SK-N-SH (cell line): ENCODE data around the gene FOXK1. TPM values are rescaled to one million over a fixed set of nuclear protein-coding genes. Genes with fewer than 3 reads are reported as not detected.
A peak's percentile ranks its signal among the peaks of the same experiment; 100 is the strongest.

Experiments
- CTCF ChIA-PET: fragments of 300-600, 350-600 bp; formaldehyde crosslinking; extraction: SDS; loops from one replicate; lab custom pipeline; 2021; lab: Yijun Ruan, JAX
- POLR2A ChIA-PET: fragments of 350-600 bp; sonication (Branson Sonifier 250); formaldehyde crosslinking; extraction: SDS; loops from one replicate; lab custom pipeline; 2020; ENCODE audit warnings: antibody characterized with exemption, inconsistent platforms; lab: Yijun Ruan, JAX
- DNase-seq: peaks from one replicate; pipeline ENCODE4 v3.0.0; 2012
- H2AFZ ChIP-seq: fragments of 200-600 bp; sonication (generic); 2 replicates; pipeline ENCODE4 v1.8.1; 2016; ENCODE audit warnings: antibody characterized with exemption, mild to moderate bottlenecking, low read depth
- H3F3A ChIP-seq: fragments of 200-600 bp; sonication (generic); replicated peaks from 2 replicates; pipeline ENCODE3; 2016; ENCODE audit warnings: antibody characterized with exemption, mild to moderate bottlenecking; ENCODE audit not compliant: insufficient read depth
- H3K27ac ChIP-seq, 2 experiments: fragments of 200-500 bp in 1 of 2; fragments of 200-600 bp in 1 of 2; sonication (Bioruptor generic) in 1 of 2; sonication (generic), shearing (Covaris generic) in 1 of 2; 2 replicates each; pipeline versions ENCODE4 v1.5.1 to v1.6.1; 2014 to 2016; ENCODE audit warnings: low read depth in 2 of 2, inconsistent platforms in 1 of 2, low read length in 1 of 2, mild to moderate bottlenecking in 1 of 2, mixed read lengths in 1 of 2
- H3K27me3 ChIP-seq: fragments of 200-600 bp; sonication (generic), shearing (Covaris generic); 2 replicates; pipeline ENCODE4 v1.6.1; 2016; ENCODE audit warnings: mixed run types; ENCODE audit not compliant: insufficient read depth
- H3K36me3 ChIP-seq, 2 experiments: fragments of 200-500 bp in 1 of 2; fragments of 200-600 bp in 1 of 2; sonication (Bioruptor generic) in 1 of 2; sonication (generic) in 1 of 2; replicated peaks in 1 of 2; 2 replicates each; pipeline versions ENCODE3 to v1.5.1; 2014 to 2016; ENCODE audit warnings: low read length in 1 of 2, mild to moderate bottlenecking in 1 of 2; ENCODE audit not compliant: insufficient read depth in 2 of 2, control insufficient read depth in 1 of 2
- H3K4me1 ChIP-seq, 2 experiments: fragments of 200-500 bp in 1 of 2; fragments of 200-600 bp in 1 of 2; sonication (Bioruptor generic) in 1 of 2; sonication (generic), shearing (Covaris generic) in 1 of 2; 2 replicates each; pipeline versions ENCODE4 v1.5.1 to v1.6.1; 2014 to 2016; ENCODE audit warnings: low read depth in 1 of 2, low read length in 1 of 2, mixed run types in 1 of 2; ENCODE audit not compliant: insufficient read depth in 2 of 2, control insufficient read depth in 1 of 2
- H3K4me2 ChIP-seq: fragments of 200-600 bp; sonication (generic), shearing (Covaris generic); 2 replicates; pipeline ENCODE4 v1.6.1; 2017; ENCODE audit warnings: mixed run types
- H3K4me3 ChIP-seq, 2 experiments: fragments of 200-500 bp in 1 of 2; fragments of 200-600 bp in 1 of 2; sonication (Bioruptor generic) in 1 of 2; sonication (generic), shearing (Covaris generic) in 1 of 2; 2 replicates each; pipeline versions ENCODE4 v1.5.1 to v1.8.1; 2014 to 2016; ENCODE audit warnings: low read depth in 2 of 2, inconsistent platforms in 1 of 2, low read length in 1 of 2, mild to moderate bottlenecking in 1 of 2, mixed read lengths in 1 of 2, moderate library complexity in 1 of 2
- H3K79me2 ChIP-seq: fragments of 200-600 bp; sonication (generic); 2 replicates; pipeline ENCODE4 v1.8.1; 2017; ENCODE audit warnings: mild to moderate bottlenecking; ENCODE audit not compliant: insufficient read depth
- H3K9ac ChIP-seq: fragments of 200-600 bp; sonication (generic); 2 replicates; pipeline ENCODE4 v1.6.1; 2017; ENCODE audit warnings: mixed run types
- H3K9me2 ChIP-seq: fragments of 200-600 bp; sonication (generic); 2 replicates; pipeline ENCODE4 v1.6.1; 2017; ENCODE audit warnings: mixed run types
- H3K9me3 ChIP-seq: fragments of 200-600 bp; sonication (generic); 2 replicates; pipeline ENCODE4 v1.6.1; 2017; ENCODE audit warnings: mixed run types, mild to moderate bottlenecking, moderate library complexity
- H4K20me1 ChIP-seq: fragments of 200-600 bp; sonication (generic); 2 replicates; pipeline ENCODE4 v1.6.1; 2017; ENCODE audit warnings: mild to moderate bottlenecking, mixed run types; ENCODE audit not compliant: insufficient read depth
- CHD2 ChIP-seq: fragments of 150-350 bp; IDR thresholded peaks from 2 replicates; pipeline ENCODE4 v1.6.1; 2018; ENCODE audit warnings: low read length; ENCODE audit not compliant: partially characterized antibody
- CTCF ChIP-seq: fragments of 200-600 bp; sonication (generic); IDR thresholded peaks from 2 replicates; pipeline ENCODE4 v1.6.1; 2017; ENCODE audit warnings: antibody characterized with exemption, mild to moderate bottlenecking, moderate library complexity
- ELF1 ChIP-seq: IDR thresholded peaks from 2 replicates; pipeline ENCODE4 v1.4.0; 2012
- EP300 ChIP-seq, 2 experiments: IDR thresholded peaks; 2 replicates each; pipeline versions ENCODE4 v1.4.0 to v1.6.1; 2012; ENCODE audit warnings: borderline replicate concordance in 1 of 2, low read depth in 1 of 2, low read length in 1 of 2
- EZH2phosphoT487 ChIP-seq: fragments of 200-600 bp; sonication (generic); IDR thresholded peaks from 2 replicates; pipeline ENCODE4 v1.6.1; 2017; ENCODE audit warnings: low read depth, mixed run types, mild to moderate bottlenecking, antibody characterized with exemption, moderate library complexity, borderline replicate concordance
- FOSL2 ChIP-seq: IDR thresholded peaks from 2 replicates; pipeline ENCODE4 v1.4.0; 2012; ENCODE audit warnings: low read depth, mild to moderate bottlenecking, moderate library complexity, borderline replicate concordance
- GABPA ChIP-seq: IDR thresholded peaks from 2 replicates; pipeline ENCODE4 v1.4.0; 2012; ENCODE audit warnings: low read depth, mild to moderate bottlenecking
- GATA2 ChIP-seq: sonication (generic); formaldehyde crosslinking; IDR thresholded peaks from 2 replicates; pipeline ENCODE4 v1.5.0; 2020; ENCODE audit warnings: mild to moderate bottlenecking, missing genetic modification reagents
- JUND ChIP-seq: IDR thresholded peaks from 2 replicates; pipeline ENCODE4 v1.4.0; 2012
- MXI1 ChIP-seq: IDR thresholded peaks from 2 replicates; pipeline ENCODE4 v1.6.1; 2012; ENCODE audit warnings: mild to moderate bottlenecking, low read depth, low read length, improper control_type of control experiment
- NRF1 ChIP-seq: IDR thresholded peaks from 2 replicates; pipeline ENCODE4 v1.6.1; 2012; ENCODE audit warnings: low read depth, mild to moderate bottlenecking, low read length
- RAD21 ChIP-seq: IDR thresholded peaks from 2 replicates; pipeline ENCODE4 v1.6.1; 2012; ENCODE audit warnings: mild to moderate bottlenecking, low read length
- RCOR1 ChIP-seq: fragments of 150-350 bp; IDR thresholded peaks from 2 replicates; pipeline ENCODE4 v1.6.1; 2017; ENCODE audit warnings: antibody characterized with exemption, low read length
- RFX5 ChIP-seq: IDR thresholded peaks from 2 replicates; pipeline ENCODE4 v1.6.1; 2012; ENCODE audit warnings: mild to moderate bottlenecking, improper control_type of control experiment, low read length
- RXRA ChIP-seq: IDR thresholded peaks from 2 replicates; pipeline ENCODE4 v1.4.0; 2012; ENCODE audit warnings: low read depth, mild to moderate bottlenecking, borderline replicate concordance
- SIN3A ChIP-seq: IDR thresholded peaks from 2 replicates; pipeline ENCODE4 v1.6.1; 2012; ENCODE audit warnings: low read depth, mild to moderate bottlenecking, low read length, moderate library complexity, borderline replicate concordance
- SMC3 ChIP-seq: IDR thresholded peaks from 2 replicates; pipeline ENCODE4 v1.6.1; 2012; ENCODE audit warnings: low read depth, low read length, improper control_type of control experiment
- TAF1 ChIP-seq: IDR thresholded peaks from 2 replicates; pipeline ENCODE4 v1.6.1; 2012; ENCODE audit warnings: low read depth, mild to moderate bottlenecking, low read length, moderate library complexity, borderline replicate concordance
- TCF12 ChIP-seq: IDR thresholded peaks from 2 replicates; pipeline ENCODE4 v1.4.0; 2012
- TEAD4 ChIP-seq: IDR thresholded peaks from 2 replicates; pipeline ENCODE4 v1.4.0; 2012; ENCODE audit warnings: mild to moderate bottlenecking, borderline replicate concordance; ENCODE audit not compliant: insufficient read depth
- YY1 ChIP-seq: IDR thresholded peaks from 2 replicates; pipeline ENCODE4 v1.4.0; 2012; ENCODE audit warnings: low read depth, mild to moderate bottlenecking
- WGBS: methylation state at CpG from one replicate; pipeline ENCODE4 v1.1.6; 2017; ENCODE audit warnings: low lambda C conversion rate; 5-methylcytosine and 5-hydroxymethylcytosine counted together
- polyA plus RNA-seq, 3 experiments: library from polyadenylated mRNA; depleted of rRNA; stranded (reverse); fragments of >200 nt; gene quantifications; 2 replicates each; pipeline ENCODE4 v1.2.3, GENCODE V29; 2012
- TF ChIP-seq, protein P1 (sequence below): IDR thresholded peaks from 2 replicates; pipeline ENCODE4 v1.4.0; 2012; ENCODE audit warnings: low read depth
- TF ChIP-seq, protein P2 (sequence below): fragments of 150-350 bp; IDR thresholded peaks from 2 replicates; pipeline ENCODE4 v1.6.1; 2016; ENCODE audit warnings: mild to moderate bottlenecking, low read depth, low read length
- TF ChIP-seq, protein P3 (sequence below): IDR thresholded peaks from 2 replicates; pipeline ENCODE4 v1.6.1; 2012; ENCODE audit warnings: mild to moderate bottlenecking, low read depth, low read length, moderate library complexity
- TF ChIP-seq, protein P4 (sequence below): IDR thresholded peaks from 2 replicates; pipeline ENCODE4 v1.4.0; 2012; ENCODE audit warnings: low read depth, borderline replicate concordance

FOXK1 gene
- polyA plus RNA-seq, 1 of the 3 experiments (the other 2 are of a cell fraction), result 4.7 TPM

GRCh38 chr7:4641667-4642467 is 40.2 kb upstream of the FOXK1 start:
- POLR2A ChIA-PET, result interaction anchor here (0.6 to 3.7 kb wide), 18 partner anchors 9 to 253 kb away, joined by 3 to 68 read pairs (median 5); partner anchors contain the start of genes AP5Z1 and FOXK1
- TF ChIP-seq, protein P1, sequence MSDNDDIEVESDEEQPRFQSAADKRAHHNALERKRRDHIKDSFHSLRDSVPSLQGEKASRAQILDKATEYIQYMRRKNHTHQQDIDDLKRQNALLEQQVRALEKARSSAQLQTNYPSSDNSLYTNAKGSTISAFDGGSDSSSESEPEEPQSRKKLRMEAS, result peak; percentile 99
- TF ChIP-seq NRF1, result peak; percentile 99
- TF ChIP-seq RFX5, result no peak
- TF ChIP-seq ELF1, result no peak
- TF ChIP-seq TCF12, result peak; percentile 45; the same call in 1 of the 2 replicates
- TF ChIP-seq TEAD4, result peak; percentile 18; the same call in 1 of the 2 replicates
- TF ChIP-seq, protein P2, sequence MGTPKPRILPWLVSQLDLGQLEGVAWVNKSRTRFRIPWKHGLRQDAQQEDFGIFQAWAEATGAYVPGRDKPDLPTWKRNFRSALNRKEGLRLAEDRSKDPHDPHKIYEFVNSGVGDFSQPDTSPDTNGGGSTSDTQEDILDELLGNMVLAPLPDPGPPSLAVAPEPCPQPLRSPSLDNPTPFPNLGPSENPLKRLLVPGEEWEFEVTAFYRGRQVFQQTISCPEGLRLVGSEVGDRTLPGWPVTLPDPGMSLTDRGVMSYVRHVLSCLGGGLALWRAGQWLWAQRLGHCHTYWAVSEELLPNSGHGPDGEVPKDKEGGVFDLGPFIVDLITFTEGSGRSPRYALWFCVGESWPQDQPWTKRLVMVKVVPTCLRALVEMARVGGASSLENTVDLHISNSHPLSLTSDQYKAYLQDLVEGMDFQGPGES, result no peak
- TF ChIP-seq EZH2phosphoT487, result no peak
- TF ChIP-seq RCOR1, result peak; percentile 73
- peak; percentile 62 for TF ChIP-seq TAF1
- TF ChIP-seq SMC3, result peak; percentile 40
- peak; percentile 48 for TF ChIP-seq CTCF
- TF ChIP-seq SIN3A, result peak; percentile 82; the same call in 1 of the 2 replicates
- peak; percentile 50; the same call in 1 of the 2 replicates for TF ChIP-seq YY1
- peak; percentile 73; the same call in 1 of the 2 replicates for TF ChIP-seq JUND
- TF ChIP-seq GATA2 (CRISPR knock-in tag), result no peak
- TF ChIP-seq EP300 (IDR thresholded peaks at IDR 0.05; ENCODE audit: borderline replicate concordance in 1 of 2, low read depth in 1 of 2, low read length in 1 of 2), result peak in 1 of 2 experiments; percentile 48; a peak in 1 of 4 replicates
- TF ChIP-seq, protein P3, sequence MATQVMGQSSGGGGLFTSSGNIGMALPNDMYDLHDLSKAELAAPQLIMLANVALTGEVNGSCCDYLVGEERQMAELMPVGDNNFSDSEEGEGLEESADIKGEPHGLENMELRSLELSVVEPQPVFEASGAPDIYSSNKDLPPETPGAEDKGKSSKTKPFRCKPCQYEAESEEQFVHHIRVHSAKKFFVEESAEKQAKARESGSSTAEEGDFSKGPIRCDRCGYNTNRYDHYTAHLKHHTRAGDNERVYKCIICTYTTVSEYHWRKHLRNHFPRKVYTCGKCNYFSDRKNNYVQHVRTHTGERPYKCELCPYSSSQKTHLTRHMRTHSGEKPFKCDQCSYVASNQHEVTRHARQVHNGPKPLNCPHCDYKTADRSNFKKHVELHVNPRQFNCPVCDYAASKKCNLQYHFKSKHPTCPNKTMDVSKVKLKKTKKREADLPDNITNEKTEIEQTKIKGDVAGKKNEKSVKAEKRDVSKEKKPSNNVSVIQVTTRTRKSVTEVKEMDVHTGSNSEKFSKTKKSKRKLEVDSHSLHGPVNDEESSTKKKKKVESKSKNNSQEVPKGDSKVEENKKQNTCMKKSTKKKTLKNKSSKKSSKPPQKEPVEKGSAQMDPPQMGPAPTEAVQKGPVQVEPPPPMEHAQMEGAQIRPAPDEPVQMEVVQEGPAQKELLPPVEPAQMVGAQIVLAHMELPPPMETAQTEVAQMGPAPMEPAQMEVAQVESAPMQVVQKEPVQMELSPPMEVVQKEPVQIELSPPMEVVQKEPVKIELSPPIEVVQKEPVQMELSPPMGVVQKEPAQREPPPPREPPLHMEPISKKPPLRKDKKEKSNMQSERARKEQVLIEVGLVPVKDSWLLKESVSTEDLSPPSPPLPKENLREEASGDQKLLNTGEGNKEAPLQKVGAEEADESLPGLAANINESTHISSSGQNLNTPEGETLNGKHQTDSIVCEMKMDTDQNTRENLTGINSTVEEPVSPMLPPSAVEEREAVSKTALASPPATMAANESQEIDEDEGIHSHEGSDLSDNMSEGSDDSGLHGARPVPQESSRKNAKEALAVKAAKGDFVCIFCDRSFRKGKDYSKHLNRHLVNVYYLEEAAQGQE, result peak; percentile 52; the same call in 1 of the 2 replicates
- TF ChIP-seq, protein P4, sequence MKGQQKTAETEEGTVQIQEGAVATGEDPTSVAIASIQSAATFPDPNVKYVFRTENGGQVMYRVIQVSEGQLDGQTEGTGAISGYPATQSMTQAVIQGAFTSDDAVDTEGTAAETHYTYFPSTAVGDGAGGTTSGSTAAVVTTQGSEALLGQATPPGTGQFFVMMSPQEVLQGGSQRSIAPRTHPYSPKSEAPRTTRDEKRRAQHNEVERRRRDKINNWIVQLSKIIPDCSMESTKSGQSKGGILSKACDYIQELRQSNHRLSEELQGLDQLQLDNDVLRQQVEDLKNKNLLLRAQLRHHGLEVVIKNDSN, result peak; percentile 85
- peak; percentile 99 for TF ChIP-seq MXI1
- peak; percentile 96 for TF ChIP-seq CHD2
- no peak for TF ChIP-seq FOSL2
- TF ChIP-seq RAD21, result peak; percentile 25; the same call in 1 of the 2 replicates
- TF ChIP-seq GABPA, result peak; percentile 67
- peak; percentile 26; the same call in 1 of the 2 replicates for TF ChIP-seq RXRA

More at GRCh38 chr7:4641667-4642467, 40.2 kb upstream of the FOXK1 start:
- no peaks in the 10 kb centered on the region for H3K79me2 ChIP-seq
- H3K4me3 ChIP-seq, result peak overlapping the region; percentile 60 to 72
- WGBS, result under 1% methylated on average over 37 of the region's 103 CpGs
- DNase-seq, result peak; percentile 100
- peak overlapping the region; percentile 72 to 78 for H3K27ac ChIP-seq
- H2AFZ ChIP-seq, result peak overlapping the region; percentile 98
- CTCF ChIA-PET, result interaction anchor here (0.6 to 4.6 kb wide), 25 partner anchors 10 to 538 kb away, joined by 3 to 49 read pairs (median 4); partner anchors contain the start of gene FOXK1
- no peaks in the 10 kb centered on the region for H3K27me3 ChIP-seq
- peak overlapping the region; percentile 74 for H3K9ac ChIP-seq
- no peaks in the 10 kb centered on the region for H3F3A ChIP-seq
- no peaks in the 10 kb centered on the region for H4K20me1 ChIP-seq
- H3K36me3 ChIP-seq, result no peaks in the 10 kb centered on the region
- H3K4me1 ChIP-seq, result no peaks in the 10 kb centered on the region; a peak in 1 of 4 replicates
- H3K9me3 ChIP-seq, result no peaks in the 10 kb centered on the region
- H3K4me2 ChIP-seq, result peak overlapping the region; percentile 84
- no peaks in the 10 kb centered on the region for H3K9me2 ChIP-seq
